ENCODE measurements around the gene OR4D2.

DNA sequence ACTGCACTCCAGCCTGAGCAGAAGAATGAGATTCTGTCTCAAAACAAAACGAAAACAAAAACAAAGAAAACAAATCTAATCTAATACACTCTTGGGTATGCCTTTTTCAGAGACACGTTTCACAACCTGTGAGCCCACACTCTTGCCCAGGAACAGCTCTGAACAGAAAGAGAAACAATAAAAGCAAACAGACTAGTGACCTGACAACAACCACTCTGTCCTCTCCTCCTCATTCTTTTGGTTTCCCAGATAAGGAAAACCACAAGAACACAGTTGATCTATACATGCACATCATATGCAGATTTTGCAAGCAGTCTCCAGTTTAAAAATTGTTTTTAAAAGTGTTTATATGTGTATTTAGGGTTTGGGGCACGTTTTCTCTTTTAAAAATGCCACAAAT lies 51.0 kb downstream of the OR4D2 start:
- no peak for TF ChIP-seq MAX (IDR thresholded peaks at IDR 0.05)
- TF ChIP-seq EP300 (IDR thresholded peaks at IDR 0.05; ENCODE audit: borderline replicate concordance), result no peak

Data from Ishikawa (cell line).